HG03175 (cell line): ENCODE measurements around the gene FIZ1.

Experiments used
- ATAC-seq: cut with Tn5 transposase; IDR thresholded peaks from one replicate; pipeline ENCODE4 v1.9.1; 2021; ENCODE audit warnings: mild to moderate bottlenecking, moderate library complexity; ENCODE audit not compliant: unreplicated experiment

The FIZ1 gene

GRCh38 chr19:55636723-55637122 is 37.4 kb upstream of the FIZ1 start:
- ATAC-seq = no peak

GRCh38 chr19:55635856-55636440 is 36.6 kb upstream of the FIZ1 start:
- no peak for ATAC-seq

GRCh38 chr19:55635334-55635717 is 36.0 kb upstream of the FIZ1 start:
- ATAC-seq = no peak

- ATAC-seq = no peak
Measured at GRCh38 chr19:55633861-55634260, 34.5 kb upstream of the FIZ1 start.

GRCh38 chr19:55632463-55632834 is 33.1 kb upstream of the FIZ1 start:
- no peak for ATAC-seq

- ATAC-seq = no peak
Measured at GRCh38 chr19:55626350-55626749, 27.0 kb upstream of the FIZ1 start.

- ATAC-seq = no peak
Measured at GRCh38 chr19:55625004-55625326, 25.6 kb upstream of the FIZ1 start.

GRCh38 chr19:55624109-55625003 is 25.0 kb upstream of the FIZ1 start, which contains the start of gene ZNF784:
Gene ZNF784 (minus strand): TSS chr19:55624566. CDS start chr19:55624561, 5 bp downstream.
- peak; percentile 57 for ATAC-seq

GRCh38 chr19:55623561-55623960 is 24.2 kb upstream of the FIZ1 start:
- ATAC-seq = no peak

GRCh38 chr19:55623130-55623529 is 23.8 kb upstream of the FIZ1 start:
- ATAC-seq = no peak

- no peak for ATAC-seq
Measured at GRCh38 chr19:55622242-55622969, 23.1 kb upstream of the FIZ1 start.

- no peak for ATAC-seq
Measured at GRCh38 chr19:55621673-55622231, 22.4 kb upstream of the FIZ1 start.

- no peak for ATAC-seq
Measured at GRCh38 chr19:55621205-55621672, 21.9 kb upstream of the FIZ1 start.

GRCh38 chr19:55620410-55621204 is 21.3 kb upstream of the FIZ1 start:
- no peak for ATAC-seq

- ATAC-seq = no peak
Measured at GRCh38 chr19:55619286-55619685, 20.0 kb upstream of the FIZ1 start.

- ATAC-seq = no peak
Measured at GRCh38 chr19:55618426-55618825, 19.1 kb upstream of the FIZ1 start.

GRCh38 chr19:55617426-55617825 is 18.1 kb upstream of the FIZ1 start:
- no peak for ATAC-seq

- no peak for ATAC-seq
Measured at GRCh38 chr19:55616395-55616875, 17.1 kb upstream of the FIZ1 start.

GRCh38 chr19:55615543-55616394 is 16.5 kb upstream of the FIZ1 start:
- no peak for ATAC-seq
